HG03097 (cell line): ENCODE data around the gene CREB3L4.
A peak's percentile ranks its signal among the peaks of the same experiment; 100 is the strongest.
"Not testable (repeated sequence)": the region's sequence is repeated elsewhere in the genome, so short reads cannot be mapped to it uniquely, and the experiment has no call there.

Experiments
- ATAC-seq: cut with Tn5 transposase; IDR thresholded peaks from one replicate; pipeline ENCODE4 v1.9.1; 2021; ENCODE audit not compliant: unreplicated experiment, low FRiP score

Gene CREB3L4

DNA sequence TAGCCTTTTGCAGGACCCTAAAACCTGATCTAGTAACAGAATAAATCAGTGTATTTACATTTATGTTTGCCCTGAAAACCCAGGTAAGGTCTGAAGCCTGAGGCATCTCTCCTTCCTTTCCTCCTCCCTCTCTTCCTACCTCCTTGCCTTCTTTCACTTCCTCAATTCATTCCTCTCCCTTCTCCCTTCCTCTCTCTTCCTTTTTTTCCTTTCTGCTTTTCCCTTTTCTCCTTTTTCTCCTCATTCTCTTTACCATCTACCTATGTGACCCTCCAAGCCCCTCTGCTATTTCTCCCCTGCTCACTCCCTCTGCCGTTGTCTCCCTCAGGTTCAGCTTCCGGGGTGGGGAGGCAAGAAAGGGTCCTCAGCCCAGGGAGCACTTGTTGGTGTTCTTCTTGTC, 14.0 kb downstream of the CREB3L4 start:
- ATAC-seq, result not testable (repeated sequence)

DNA sequence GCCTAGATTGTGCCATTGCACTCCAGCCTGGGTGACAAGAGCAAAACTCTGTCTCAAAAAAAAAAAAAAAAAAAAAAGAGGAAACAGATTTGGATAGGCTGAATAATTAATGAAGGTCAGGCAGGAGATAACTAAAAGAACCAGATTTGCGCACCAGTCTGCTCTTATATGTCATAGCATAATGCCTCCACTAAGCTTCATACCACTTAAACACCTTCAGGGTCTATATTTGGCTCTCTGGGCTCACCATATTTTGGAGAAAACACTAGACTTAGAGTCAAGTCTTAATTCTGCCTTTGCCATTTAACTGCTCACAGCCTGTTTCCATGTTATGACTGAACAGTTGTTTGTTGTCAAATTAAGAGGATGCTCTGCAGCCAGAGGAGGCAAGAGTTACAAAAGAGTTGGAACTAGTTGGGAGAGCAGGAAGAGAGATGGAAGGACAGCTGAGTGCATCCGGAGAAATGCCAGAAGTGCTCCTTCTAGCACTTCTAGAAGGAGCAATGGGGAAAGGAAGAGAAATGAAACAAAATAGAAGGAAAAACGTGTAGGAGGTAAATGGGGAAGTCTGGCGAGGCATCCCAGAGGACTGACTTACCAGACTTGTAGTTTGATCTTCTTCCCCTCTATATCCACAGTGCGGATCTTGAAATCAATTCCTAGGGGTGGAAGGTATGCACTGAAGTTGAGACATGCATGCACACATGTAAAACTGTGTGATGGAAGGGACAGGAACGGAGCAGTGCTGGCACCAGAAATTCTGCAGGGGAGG, 16.6 kb downstream of the CREB3L4 start:
- no peak for ATAC-seq

DNA sequence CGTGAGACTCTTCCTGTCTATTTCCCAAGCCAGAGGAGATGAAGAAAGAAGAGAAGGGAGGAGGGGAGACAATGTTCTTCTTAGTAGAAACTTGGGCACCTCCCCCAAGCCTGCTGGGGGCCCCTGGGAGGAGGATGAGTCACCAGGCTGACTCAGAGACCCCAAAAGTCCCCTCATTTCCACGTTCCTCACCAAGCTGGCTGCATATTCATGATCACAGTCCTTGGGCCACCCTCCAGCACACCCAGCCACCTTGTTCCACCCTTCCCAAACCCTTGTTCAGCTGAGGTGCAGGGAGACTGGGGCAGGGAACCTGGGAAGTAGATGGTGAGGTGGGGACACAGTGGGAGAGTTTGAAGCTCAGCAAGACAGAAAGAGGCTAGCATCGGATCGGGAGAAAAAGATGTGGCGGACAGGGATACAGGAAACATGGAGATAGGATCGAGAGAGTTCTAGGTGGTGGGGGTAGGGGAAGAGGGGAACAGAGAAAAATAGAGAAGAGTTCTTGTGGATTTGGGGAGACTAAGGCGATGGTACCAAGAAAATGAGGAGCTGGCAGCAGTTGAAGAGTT, 17.7 kb downstream of the CREB3L4 start:
- no peak for ATAC-seq

DNA sequence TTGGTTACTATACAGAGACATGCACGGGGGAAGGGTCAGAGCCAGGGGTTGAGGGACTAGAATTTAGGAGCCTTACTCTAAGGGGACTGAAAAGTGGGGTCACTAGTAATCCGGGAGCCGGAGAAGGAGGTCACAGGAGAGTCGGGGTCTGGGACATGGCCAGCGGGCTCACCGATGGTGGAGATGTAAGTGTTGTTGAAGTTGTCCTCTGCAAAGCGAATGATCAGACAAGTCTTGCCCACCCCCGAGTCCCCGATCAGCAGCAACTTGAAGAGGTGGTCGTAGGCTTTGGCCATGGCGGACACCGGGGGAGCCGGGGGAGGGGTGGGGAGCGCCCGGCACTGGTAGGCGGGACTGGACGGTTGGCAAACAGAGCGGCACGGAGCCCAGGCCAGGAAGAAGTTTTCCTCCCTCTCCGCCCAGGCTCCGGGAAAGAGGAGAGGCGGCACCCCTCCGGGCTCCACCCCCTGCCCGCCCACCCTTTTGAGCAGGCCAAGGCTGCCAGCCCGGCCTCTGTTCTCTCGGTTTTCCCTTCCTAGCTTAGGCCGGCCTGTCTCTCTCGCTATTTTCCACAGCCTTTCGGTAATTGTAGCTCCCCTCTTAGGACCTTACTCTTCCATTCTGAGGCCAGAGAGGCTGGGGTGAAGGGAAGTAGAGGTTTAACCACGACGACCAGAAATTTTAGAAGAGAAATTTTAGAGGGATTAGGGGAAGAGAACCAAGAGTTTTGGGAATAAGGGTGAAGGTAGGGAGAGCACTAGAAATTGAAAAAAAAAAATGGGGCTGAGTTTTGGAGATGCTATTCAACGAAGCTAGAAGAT, 18.4 kb downstream of the CREB3L4 start, which contains the start of gene RAB13:
Gene RAB13, minus strand, starts transcription at position 399 of the 821 bp plus-strand sequence. Its CDS starts 103 bp downstream, at position 296.
- no peak for ATAC-seq

DNA sequence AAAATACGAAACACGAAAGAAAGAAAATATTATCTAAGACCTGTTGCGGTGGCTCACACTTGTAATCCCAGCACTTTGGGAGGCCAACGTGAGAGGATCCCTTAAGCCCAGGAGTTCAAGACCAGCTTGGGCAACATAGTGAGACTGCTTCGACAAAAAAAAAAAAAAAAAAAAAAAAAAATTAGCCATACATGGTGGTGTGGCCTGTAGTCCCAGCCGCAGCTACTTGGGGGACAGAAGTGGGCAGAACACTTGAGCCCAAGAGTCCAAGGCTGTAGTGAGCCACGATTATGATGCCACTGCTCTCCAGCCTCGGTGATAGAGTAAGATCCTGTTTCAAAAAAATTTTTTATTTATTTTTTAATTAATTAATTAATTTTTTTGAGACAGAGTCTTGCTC, 19.9 kb downstream of the CREB3L4 start:
- ATAC-seq, result no peak

- ATAC-seq, result peak; percentile 81
Observed at GRCh38 chr1:153990468-153991150, 22.9 kb downstream of the CREB3L4 start, which contains the start of gene RPS27. Gene RPS27 (plus strand): TSS chr1:153990762. CDS start chr1:153990797, 35 bp downstream.

DNA sequence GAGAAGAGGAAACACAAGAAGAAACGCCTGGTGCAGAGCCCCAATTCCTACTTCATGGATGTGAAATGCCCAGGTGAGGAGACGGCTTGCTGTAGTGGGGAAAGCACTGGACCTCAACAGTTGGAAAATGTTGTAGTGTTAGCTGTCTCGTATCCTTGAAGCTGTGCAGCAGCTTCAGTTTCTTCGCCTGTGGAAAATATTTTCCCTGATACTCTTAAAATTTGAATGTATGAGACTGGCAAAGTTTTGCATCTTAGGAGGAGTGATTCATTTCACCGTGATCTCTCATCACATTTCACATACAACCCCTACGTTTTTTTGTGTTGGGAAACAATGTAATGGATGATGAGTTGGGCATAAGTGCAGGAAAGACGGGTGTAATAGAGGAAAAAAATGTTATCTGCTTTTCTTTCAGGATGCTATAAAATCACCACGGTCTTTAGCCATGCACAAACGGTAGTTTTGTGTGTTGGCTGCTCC, 23.5 kb downstream of the CREB3L4 start:
- no peak for ATAC-seq

- no peak for ATAC-seq
Observed at GRCh38 chr1:153991806-153992205, 24.1 kb downstream of the CREB3L4 start.

GRCh38 chr1:153995202-153995601, 27.5 kb downstream of the CREB3L4 start:
- ATAC-seq, result no peak

DNA sequence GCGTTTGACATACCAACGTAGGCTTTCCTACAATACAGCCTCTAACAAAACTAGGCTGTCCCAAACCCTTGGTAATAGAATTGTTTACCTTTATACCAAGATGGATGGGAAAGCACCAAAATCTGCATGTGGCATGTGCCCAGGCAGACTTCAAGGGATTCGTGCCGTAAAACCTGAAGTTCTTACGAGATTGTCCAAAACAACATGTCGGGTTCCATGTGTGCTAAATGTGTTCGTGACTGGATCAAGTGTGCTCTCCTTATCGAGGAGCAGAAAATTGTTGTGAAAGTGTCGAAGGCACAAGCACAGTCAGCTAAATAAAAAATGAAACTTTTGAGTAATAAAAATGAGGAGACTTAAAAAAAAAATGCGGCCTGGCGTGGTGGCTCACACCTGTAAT, 27.9 kb downstream of the CREB3L4 start:
- ATAC-seq, result no peak

- not testable (repeated sequence) for ATAC-seq
Observed at GRCh38 chr1:153996882-153997281, 29.2 kb downstream of the CREB3L4 start.

GRCh38 chr1:154000420-154000819, 32.7 kb downstream of the CREB3L4 start:
- ATAC-seq, result no peak

DNA sequence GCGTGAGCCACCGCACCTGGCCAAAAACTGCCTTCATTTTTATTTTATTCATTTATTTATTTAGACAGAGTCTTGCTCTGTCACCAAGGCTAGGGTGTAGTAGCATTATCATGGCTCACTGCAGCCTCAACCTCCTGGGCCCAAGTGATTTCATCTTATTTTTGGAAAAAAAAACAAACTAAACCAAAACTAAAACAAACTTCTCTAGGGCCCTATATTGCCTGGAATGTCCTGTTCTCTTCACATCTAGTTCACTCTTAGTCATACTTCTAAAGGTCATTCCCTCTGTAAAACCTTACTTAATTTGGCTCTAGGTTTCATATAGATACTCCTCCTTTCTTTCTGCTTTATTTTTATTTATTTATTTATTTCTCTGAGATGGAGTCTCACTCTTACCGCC, 38.4 kb downstream of the CREB3L4 start:
- no peak for ATAC-seq

DNA sequence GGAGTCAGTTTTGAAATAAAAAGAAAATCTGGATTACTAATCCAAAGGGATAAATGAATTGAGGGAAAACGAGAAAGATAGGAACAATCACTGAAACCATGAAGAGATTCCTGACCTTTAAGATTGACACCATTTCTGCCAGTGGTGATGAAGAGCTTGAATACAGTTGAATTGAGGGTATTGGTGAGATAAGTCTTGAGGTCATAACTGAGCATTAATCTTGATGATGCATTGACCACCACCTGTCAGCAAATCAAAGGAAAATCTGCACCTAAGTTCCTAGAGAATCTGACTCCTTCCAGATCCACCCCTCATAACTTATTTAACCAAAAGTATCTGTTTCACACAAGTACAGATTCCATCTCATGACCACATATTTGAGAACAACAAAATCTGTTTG, 44.4 kb downstream of the CREB3L4 start:
- ATAC-seq, result no peak

DNA sequence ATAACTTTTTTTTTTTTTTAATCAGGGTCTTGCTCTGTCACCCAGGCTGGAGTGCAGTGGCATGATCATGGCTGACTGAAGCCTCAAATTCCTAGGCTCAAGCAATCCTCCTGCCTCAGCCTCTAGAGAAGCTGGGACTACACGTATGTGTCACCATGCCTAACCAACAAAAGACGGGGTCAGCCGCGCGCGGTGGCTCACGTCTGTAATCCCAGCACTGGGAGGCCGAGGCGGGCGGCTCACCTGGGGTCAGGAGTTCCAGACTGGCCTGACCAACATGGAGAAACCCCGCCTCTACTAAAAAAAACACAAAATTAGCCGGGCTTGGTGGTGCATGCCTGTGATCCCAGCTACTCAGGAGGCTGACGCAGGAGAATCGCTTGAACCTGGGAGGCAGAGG, 44.8 kb downstream of the CREB3L4 start:
- ATAC-seq, result not testable (repeated sequence)

DNA sequence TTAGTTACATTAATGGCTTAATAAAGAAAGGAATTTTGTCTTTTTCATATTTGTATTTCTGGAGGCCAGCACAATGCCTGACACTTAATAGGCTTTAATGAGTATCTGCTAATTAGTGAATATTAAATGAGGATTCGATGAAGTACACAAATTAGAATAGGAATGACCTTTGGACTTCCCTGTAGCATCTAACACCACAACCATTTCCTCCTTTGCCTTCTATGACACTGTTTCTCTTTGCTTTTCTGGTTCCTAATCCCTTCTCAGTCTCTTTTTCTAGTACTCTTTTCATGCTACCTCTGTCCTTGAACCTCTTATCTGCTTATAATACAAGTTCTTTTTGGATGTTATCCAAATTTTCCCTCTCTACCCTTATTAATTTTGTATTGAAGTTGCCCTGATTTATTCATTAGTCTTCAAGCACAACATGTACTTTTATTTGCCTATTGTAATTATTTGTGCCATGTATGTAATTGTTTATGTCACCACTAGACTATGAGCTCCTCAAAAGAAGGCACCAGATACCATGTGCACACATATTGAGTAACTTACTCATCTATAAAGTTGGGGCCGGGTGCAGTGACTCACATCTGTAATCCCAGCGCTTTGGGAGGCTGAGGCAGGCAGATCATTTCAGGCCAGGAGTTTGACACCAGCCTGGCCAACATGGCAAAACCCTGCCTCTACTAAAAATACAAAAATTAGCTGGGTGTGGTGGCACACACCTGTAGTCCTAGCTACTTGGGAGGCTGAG, 46.6 kb downstream of the CREB3L4 start:
- ATAC-seq, result no peak

DNA sequence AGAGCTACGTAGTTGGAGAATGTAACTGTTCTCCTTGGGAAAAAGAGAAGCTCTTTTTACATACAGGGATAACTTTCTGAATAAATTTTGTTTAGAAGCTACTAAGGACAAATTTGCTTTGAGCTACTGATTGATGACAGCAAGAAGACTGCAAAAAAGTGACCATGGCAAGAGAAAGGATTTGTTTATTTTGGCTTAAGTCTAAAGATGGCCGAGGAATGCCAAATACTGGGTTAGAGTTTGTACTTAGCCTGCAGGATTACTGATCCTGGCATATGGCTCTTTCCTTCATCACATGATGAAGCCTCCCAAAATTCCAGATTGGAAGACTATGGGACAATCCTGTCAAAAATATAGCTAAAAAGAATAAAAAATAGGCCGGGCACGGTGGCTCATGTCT, 51.6 kb downstream of the CREB3L4 start:
- ATAC-seq, result no peak

DNA sequence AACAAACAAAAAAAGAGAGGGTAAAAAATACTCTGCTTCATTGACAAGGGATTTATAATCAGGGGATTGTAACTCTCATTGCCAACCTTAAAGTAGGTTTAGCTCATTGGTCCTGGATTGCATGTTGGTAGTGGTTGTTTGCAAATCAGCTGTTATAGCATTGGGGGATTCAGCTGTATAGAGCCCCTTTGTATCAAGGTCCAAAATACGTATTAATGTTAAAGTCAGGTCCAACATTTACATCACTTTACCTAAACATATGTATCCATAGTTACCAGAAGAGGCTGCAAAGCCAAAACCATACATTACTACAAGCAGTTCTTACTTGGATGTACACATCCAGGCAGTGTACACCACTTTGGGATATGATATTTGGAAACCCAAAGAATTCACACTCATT, 52.2 kb downstream of the CREB3L4 start:
- ATAC-seq, result no peak
